ENCODE measurements around the gene OR4B1. TPM values are rescaled to one million over a fixed set of nuclear protein-coding genes. Genes with fewer than 3 reads are reported as not detected.

The OR4B1 gene
- total RNA-seq, 1 experiment from 2014 or later, result not detected

DNA sequence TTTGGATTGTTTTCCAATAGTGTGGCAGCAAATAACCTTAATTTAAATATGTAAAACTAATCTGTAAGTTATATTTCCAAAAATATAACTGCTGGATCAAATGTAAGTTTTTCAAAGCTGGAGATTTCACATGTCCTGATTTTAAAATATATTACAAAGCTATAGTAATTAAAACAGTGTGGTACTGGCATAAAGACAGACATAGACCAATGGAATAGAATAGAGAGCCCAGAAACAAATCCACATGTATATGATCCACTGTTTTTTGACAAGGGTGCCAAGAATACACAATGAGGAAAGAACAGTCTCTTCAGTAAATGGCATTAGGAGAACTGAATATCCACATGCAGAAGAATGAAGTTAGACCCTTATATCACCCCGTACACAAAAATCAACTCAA, 32.3 kb downstream of the OR4B1 start:
- no peak for DNase-seq (ENCODE audit: low read depth)

DNA sequence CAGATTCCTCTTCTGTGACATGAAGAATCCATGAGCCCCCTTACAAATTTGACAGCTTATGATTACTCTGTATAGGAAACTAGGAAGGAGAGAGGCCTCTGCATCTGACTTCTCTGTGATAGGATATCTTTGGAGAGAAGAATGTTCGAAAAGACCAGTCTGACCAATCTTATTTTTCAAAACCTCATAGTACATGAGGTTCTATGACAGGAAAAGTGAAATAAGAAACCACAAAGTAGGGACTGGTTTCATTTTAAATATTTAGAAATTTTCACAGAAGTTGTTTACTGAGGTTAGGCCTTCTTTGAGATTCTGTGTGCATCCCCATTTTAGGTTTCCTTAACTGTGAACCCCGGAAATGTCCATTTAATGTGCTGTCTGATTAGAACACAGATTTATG, 45.0 kb downstream of the OR4B1 start:
- no peak for DNase-seq (ENCODE audit: low read depth)

GRCh38 chr11:48263423-48263911, 46.9 kb downstream of the OR4B1 start, which contains the start of gene OR4X1:
Gene OR4X1 (plus strand): TSS chr11:48263861. CDS start chr11:48263861, 0 bp downstream.
- DNase-seq (ENCODE audit: low read depth), result no peak

Other genes starting within 250 kb of the OR4B1 start
- 11.7 and 11.9 TPM in 2 replicates for gene PTPRJ, start 236.3 kb upstream of the OR4B1 start, total RNA-seq (2014; rRNA removed; shearing (Covaris generic))
- gene OR4X2, start 28.3 kb downstream of the OR4B1 start, total RNA-seq (2014; rRNA removed; shearing (Covaris generic)), result not detected in 2 replicates
- not detected in 2 replicates for gene OR4X1, start 47.1 kb downstream of the OR4B1 start, total RNA-seq (2014; rRNA removed; shearing (Covaris generic))
- not detected in 2 replicates for gene OR4S1, start 89.4 kb downstream of the OR4B1 start, total RNA-seq (2014; rRNA removed; shearing (Covaris generic))
- gene OR4C3, start 108.1 kb downstream of the OR4B1 start, total RNA-seq (2014; rRNA removed; shearing (Covaris generic)), result not detected in 2 replicates
- not detected in 2 replicates for gene OR4C5, start 149.7 kb downstream of the OR4B1 start, total RNA-seq (2014; rRNA removed; shearing (Covaris generic))